Measurements from ENCODE around the gene TTC33. TPM values are rescaled to one million over a fixed set of nuclear protein-coding genes. Genes with fewer than 3 reads are reported as not detected.
A peak's percentile ranks its signal among the peaks of the same experiment; 100 is the strongest.

The TTC33 gene
- polyA plus RNA-seq, 3 donors: 31.7 to 36.3 (median 35.9) TPM

DNA sequence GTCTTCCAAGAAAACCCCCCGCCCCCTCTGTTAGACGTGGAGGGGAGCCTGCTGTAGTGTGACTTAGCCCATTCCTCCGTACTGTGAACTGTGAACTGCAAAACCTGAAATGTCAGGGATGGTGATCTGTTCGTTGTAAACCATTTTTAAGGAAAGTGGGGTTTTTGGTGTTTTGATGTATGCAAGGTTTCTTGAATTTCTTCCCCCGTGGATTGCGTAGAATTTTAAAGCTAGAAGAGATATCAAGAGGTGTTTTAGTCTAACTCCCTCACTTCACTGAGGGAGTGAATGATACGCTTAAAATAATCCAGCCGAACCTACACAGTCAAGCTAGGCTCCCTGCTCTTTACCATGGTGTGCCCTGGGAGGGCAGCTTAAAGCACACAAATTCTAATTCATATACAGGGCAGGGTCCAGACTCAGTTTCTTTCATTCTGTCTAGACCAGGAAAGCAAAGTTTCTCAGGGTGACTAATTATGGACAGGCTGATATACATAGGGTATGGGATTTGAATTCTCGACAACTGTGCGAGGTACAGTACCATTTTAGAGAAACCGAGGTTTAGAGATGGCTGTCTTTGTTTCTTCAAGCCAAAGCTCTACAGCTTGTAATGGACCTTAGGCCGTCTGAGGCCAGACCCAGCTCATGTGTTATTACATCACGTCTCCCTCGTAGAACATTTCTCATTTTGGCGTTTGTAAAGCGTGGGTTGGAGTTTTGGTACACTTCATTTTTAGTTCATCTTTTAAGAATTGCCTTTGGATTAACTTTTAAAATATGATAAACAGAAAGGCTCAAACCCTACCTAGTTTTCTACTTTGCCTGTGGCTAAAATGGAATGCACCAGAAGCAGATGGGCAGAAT lies 73.4 kb downstream of the TTC33 start:
- DNase-seq: no peak

DNA sequence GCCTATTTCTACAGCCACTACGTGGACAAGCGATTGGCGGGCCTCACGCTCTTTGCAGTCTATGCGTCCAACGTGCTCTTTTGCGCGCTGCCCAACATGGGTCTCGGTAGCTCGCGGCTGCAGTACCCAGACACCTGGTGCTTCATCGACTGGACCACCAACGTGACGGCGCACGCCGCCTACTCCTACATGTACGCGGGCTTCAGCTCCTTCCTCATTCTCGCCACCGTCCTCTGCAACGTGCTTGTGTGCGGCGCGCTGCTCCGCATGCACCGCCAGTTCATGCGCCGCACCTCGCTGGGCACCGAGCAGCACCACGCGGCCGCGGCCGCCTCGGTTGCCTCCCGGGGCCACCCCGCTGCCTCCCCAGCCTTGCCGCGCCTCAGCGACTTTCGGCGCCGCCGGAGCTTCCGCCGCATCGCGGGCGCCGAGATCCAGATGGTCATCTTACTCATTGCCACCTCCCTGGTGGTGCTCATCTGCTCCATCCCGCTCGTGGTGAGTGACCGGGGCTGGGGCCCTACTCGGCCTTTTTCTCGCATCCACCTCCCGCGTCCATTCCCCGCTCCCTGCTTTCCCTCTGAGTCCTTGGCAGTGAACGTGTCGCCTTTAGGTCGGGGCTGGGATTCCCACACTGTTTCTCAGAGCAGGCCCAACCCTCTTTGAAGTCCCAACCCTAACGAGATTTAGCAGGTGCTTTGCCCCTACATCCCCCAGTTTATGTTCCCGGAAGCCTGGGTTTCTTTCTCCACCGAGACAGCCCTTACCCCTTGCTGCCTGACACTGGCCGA lies 74.2 kb downstream of the TTC33 start:
- no peak for DNase-seq

DNA sequence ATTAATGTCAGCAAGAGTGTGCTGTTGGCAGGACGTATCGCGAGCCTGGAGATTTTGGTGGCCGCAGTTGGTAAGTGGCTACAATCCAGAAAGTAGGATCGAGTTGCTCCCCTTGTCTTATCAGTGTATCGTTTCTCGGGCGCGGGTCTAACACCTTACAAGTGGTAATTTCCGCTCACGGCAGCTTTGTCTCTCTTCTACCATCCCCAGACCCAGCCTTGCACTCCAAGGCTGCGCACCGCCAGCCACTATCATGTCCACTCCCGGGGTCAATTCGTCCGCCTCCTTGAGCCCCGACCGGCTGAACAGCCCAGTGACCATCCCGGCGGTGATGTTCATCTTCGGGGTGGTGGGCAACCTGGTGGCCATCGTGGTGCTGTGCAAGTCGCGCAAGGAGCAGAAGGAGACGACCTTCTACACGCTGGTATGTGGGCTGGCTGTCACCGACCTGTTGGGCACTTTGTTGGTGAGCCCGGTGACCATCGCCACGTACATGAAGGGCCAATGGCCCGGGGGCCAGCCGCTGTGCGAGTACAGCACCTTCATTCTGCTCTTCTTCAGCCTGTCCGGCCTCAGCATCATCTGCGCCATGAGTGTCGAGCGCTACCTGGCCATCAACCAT lies 74.9 kb downstream of the TTC33 start:
- DNase-seq: no peak

DNA sequence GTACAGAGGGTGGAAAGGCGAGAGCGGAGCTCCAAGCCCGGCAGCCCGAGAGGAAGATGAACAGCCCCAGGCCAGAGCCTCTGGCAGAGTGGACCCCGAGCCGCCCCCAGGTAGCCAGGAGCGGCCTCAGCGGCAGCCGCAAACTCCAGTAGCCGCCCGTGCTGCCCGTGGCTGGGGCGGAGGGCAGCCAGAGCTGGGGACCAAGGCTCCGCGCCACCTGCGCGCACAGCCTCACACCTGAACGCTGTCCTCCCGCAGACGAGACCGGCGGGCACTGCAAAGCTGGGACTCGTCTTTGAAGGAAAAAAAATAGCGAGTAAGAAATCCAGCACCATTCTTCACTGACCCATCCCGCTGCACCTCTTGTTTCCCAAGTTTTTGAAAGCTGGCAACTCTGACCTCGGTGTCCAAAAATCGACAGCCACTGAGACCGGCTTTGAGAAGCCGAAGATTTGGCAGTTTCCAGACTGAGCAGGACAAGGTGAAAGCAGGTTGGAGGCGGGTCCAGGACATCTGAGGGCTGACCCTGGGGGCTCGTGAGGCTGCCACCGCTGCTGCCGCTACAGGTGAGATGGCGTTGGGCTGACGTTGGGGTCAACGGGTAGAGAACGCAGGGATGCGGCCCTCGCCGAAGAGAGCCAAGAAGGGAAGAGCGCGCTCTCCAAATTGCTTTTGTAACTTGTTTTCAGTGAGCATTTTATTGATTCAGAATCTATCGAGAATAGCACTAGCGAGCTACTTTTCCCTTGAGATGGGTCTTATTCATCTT lies 75.7 kb downstream of the TTC33 start, which contains the start of gene PTGER4:
PTGER4 (plus strand) TSS at position 3 of the 769 bp plus-strand sequence. CDS start 1,079 bp downstream, outside the sequence.
- DNase-seq: no peak

DNA sequence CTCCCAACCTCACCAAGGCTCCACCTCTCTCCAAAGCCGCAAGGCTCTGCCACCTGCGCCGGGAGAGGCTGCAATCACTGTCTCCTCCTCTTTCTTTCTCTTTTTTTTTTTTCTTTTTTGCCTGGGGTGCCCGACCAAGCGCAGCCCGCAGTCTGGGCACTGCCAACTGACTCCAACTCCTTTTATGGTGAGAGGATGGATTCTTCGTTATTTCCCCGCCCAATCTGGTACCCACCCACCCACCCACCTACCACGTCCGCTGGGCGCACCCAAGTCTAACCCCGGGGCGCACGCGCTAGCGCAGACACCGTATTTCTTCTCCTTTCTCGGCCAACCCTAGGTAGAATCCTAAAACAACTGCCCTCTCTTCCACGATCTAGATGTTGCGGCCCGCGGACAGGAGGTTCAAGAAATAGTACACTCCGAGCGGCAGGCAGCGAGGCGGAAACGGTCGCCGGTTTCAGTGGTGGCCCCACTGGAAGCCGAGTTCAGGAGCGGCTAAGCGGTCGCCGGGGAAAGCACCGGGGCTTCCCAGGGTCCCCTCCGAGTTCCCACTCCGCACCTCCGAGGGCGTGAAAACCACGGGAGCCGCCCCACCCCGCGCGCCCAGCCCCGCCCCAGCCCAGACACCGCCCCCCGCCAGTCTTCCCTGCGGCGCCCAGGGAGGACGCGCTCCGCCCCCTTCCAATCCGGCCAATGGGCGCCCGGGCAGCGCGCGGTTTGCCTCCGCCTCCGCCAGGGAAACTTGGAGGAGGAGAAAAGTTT lies 76.4 kb downstream of the TTC33 start:
- peak; percentile 93 for DNase-seq

DNA sequence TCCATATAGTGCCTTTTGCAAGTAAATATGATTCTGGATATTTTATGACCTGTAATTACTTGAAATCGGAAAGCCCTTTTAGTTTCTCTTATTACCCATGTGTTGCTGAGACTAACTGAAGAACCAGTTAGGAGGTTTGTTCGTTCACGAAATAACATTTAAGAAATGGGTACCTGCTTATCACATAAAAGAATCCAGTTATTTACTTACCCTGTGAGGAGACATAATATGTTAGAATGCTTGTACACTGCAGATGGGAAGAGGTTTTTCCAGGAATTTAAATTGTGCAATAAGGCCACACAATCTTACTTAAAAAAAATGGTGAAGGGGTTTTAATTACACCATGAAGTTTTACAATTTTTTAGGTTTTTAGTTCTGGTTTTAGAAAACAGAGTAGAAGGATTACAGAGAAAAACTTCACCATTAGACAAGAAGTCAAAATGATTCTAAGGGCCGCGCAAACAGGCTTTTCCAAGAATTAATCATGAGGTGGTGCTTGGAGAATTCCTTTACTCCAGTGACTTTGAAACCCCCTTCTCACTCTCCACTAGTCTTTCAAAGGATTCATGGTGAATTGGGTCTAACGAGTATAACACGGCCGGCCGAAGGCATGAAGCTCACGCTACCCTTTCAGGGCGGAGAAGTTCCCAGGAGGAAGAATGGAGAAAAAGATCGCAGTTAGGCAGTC lies 77.2 kb downstream of the TTC33 start:
- DNase-seq: no peak

DNA sequence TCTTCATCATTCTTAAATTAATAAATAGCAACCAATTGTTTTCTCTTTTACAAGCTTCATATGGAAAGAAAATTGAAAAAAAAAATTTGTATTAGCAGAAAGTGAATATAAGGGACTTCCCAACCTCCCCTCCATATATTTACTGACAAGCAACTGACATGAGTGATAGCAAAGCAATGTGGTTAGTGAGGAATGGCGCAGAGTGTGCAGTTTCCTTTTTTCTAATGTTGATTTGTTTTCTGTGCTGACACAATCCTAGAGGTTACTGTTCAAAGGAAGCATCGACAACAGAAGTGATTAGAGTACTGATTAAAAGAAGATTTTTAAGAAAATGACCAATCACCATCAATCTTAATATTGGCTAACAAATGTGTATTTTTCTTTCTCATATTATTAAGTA lies 77.7 kb downstream of the TTC33 start:
- DNase-seq: no peak

DNA sequence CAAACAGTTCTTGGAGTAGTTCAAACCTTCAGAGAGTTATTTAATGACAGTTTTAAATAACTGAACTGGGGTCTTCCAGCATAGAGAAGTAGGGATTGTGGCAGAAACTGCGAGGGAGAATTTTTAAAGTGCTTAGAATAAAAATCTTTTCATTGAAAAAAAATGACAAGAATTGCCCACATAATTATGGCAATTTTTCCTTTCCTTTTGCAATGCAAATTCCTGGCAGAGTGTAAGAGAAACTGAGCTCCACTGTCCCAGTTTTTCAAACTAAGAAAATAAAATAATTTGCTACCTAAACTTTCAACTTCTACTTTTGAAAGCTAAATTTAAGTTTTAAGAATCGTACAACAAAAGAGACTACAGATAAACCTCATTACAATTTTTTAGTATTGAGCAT lies 78.3 kb downstream of the TTC33 start:
- DNase-seq: no peak

DNA sequence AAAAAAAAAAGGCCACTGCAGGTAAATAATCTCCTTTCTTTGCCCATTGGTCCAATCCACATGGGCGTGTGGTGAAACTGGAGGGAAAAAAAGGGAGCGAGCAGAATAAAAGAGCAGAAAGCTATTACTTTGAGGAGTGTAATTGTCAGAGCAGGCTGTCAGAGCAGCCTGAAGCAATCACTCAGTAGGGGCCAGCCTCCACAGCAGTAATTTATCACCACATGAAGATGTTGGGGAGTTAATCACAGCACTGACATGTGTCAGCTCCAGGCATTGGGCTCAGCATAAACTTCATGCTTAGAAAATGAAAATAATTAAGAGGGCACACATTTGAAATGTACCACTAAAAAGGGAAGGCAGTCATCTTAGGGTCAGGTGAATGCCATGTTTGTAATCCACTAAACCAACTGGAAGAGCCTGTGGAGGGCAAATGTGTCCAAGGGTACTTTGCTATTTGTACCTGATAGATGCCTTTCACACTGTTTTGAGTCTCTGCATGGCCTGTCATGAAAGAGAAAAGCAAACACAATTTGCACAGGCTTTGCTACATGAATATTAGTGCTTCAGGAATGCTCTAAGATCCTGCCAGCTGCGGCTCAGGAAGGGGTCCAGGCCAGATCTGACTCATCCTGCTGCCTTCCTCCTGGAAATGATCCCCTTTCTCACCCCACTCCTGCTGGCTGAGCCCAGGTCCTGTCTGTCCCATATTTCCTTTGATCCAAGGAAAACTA lies 79.0 kb downstream of the TTC33 start:
- DNase-seq: no peak

DNA sequence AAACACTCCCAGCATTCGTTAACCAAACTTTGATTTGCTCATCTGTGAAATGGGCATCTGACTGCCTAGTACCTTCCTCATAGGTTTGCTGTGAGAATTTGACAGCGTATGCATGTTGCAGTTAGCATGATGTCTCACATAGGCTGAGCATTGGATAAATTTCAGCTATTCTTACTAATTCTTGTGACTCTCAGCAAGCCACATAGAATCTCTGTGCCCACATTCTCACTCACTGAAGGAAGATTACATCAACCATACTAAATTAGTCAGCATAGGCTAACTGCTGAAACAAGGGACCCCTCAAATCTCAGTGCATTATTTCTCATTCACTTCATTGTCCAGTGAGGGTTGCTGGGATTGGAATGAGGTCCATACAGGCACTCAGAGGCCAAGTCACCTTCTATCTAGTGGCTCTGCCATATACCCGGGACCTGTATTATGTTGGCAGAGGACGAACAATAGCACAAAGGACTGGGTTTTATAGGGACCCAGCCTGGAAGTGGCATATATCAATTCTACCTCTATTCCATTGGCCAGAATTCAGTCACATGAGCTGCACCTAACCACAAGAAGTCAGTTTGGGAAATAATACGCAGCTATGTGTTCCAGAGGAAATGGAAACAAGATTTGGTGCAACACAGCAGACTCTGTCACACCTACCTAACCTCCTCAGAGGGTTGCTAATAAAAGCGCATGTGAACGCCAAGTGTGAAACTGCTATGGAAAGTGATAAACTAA lies 80.2 kb downstream of the TTC33 start:
- no peak for DNase-seq

DNA sequence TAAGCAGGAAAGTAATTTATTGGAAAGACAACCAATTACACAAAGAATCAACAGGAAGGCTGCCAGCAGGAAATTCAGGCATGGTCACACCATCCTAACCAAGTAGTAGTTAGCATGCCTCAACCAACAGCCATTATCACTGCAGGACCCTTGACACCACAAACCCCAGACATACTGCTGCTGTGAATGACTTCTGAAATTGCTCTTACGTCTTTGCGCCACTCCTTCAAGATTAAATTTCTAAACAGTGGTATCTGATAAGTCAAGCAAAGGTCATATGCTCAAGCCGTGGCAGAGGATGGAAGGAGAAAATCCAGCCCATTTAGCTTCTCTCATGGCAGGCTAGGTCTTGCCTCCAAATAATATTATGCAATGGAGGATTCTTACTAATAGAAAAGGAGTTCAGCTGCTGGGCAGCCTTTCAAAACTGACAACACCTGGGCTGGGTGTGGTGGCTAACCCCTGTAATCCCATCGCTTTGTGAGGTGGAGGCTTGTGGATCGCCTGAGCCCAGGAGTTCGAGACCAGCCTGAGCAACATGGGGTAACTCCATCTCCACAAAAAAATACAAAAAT lies 81.0 kb downstream of the TTC33 start:
- no peak for DNase-seq

DNA sequence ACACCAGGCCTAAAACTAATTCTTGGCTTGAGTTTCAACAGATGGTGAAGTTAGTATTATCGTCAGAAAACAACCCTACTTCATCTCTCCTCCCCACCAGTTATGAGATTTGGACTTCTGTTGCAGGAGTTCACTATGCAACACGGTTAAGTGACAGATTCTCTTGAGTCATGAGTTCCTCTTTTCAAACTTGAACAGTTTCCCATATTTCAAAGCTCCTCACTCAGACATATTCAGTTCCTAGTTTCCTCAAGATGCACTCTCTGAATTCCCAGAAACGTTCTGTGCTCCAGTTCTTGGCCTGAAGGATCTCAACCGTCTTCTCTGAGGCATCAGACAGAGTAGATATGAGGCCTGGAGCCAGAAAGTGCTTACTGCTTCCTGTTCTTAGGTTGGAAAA lies 83.3 kb downstream of the TTC33 start:
- DNase-seq: no peak

DNA sequence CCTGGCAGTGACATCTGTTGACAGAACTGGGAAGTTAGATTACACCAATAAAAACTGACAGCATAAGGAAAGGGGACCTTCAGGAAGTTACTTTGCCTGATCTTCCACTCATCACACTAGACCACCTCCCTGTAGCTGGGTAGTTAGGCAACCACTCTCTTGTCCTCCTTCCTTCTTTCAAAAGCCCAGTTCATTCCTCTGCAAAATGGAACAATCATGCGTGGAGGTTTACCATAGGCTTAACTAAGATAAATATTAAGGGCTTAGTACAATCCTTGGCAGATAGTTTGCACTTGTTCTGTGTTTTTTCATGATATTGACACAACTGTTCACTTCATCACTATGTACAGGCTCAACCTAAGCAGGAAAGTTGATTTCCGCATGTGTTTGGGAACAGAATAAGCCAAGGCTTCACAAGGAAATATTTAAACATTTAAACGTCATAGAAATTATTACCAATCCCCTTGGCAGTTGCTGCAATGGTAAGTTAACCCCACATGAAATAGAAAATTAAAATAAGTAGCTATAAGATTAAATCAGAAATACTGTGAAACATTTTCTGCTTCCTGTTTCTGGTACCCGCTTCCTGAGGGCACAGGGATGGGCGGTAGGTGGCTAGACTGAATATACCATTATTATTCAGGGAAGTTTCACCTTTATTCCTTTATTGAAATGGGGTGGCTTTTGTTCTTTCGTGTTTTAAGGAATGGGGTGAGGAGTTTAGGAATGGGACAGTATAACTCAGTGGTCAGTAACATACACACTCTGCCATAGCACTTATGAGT lies 86.0 kb downstream of the TTC33 start:
- DNase-seq: no peak

DNA sequence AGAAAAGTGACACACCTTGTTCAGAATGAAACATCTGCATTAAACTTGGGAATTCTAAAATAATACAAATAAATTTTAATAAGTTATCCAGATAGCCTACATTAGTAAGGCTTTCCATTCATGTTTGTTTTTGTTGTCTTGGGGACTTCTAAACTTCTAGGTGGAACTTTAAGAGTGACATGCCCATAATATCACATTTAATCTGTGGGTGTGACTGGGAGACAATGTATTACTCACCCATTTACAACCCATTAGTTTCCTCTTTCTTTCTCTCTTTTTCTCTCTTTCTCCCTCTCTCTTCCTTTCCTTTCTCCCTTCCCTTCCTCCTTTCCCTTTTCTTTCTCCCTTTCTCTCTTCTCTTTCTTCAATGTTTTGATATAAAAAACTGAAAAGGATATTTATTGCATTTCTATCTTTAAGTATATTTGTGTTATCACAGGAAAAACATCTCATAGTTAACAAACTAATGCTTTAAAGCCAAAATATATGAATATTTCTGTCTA lies 88.5 kb downstream of the TTC33 start:
- DNase-seq: no peak

DNA sequence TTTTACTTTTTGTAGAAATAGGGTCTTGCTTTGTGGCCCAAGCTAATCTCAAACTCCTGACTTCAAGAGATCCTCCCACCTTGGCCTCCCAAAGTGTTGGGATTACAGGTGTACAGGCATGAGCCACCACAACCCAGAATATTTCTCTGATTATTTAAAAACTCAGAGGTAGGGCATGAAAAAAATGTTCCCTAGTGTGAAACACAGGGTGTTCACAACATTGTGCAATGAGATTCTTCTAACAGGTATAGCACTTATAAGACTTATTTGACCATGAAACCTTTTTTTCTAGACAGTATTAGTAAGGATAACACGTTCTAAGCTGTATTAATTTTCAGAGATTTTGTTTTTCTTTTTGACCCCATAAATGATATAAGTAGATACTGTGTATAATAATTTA lies 89.1 kb downstream of the TTC33 start:
- DNase-seq: no peak

DNA sequence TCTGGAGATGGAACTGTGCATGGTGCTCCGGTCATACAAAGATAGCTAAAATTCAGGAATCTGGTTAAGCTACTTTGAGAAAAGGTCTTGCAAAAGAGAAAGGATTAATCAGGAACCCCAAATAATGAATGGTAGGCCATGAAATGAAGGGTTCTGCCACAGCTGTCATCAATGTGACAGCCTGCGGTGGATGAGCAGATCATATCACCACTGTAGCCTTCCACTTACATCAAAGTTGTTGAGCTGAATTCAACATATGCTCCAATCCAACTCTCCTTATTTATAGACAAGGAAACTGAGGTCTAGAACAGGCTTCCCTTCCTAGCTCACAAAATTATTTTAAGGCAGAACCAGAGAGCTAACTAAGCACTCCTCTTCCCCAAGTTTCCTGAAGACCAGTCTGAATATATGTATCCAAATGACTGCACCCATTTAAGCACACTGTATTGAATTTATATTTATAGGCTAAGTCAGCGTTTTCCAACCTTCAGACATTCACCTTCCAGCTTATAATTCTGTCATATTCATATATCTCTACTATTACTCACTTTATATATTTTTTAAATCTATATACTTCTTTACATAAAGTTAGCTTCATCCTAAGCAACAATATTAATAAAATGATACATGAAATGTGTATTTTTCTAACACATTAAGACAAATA lies 90.0 kb downstream of the TTC33 start:
- DNase-seq: no peak

DNA sequence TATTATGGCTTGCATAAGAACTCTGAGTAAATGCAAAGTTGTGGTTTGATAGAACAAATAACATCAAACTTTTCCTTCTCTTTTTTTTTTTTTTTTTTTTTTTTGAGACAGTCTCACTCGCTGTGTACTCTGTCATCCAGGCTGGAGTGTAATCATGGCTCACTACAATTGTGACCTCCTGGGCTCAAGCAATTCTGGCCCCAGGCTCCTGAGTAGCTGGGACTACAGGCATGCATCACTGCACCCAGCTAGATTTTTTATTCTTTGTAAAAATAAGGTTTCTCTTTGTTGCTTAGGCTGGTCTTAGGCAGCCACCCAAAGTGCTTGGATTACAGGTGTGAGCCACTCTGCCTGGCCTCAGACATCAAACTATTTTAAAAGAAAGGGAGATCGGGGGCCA lies 95.0 kb downstream of the TTC33 start:
- no peak for DNase-seq
